K562 (cell line): Measurements from ENCODE around the gene DHRS3. TPM values are rescaled to one million over a fixed set of nuclear protein-coding genes. Genes with fewer than 3 reads are reported as not detected.

Experiments used
- ARID3B ChIP-seq: fragments of 250-450 bp; sonication (Bioruptor Pico); IDR thresholded peaks from 2 replicates; pipeline ENCODE4 v1.4.0; 2020; ENCODE audit warnings: borderline replicate concordance
- CREB1 ChIP-seq, 2 experiments: sonication (generic) in 1 of 2; formaldehyde crosslinking in 1 of 2; IDR thresholded peaks; 2 replicates each; pipeline versions ENCODE4 v1.6.1 to v1.8.0; 2012 to 2022; ENCODE audit warnings: inconsistent platforms in 1 of 2, mild to moderate bottlenecking in 1 of 2, missing genetic modification reagents in 1 of 2, moderate library complexity in 1 of 2
- CREB3 ChIP-seq: fragments of 450-650 bp; conservative IDR thresholded peaks from 2 replicates; pipeline ENCODE4 v1.6.1; 2016; ENCODE audit warnings: missing genetic modification characterization, low read depth, mild to moderate bottlenecking, missing compliant biosample characterization, moderate library complexity
- HDAC8 ChIP-seq: fragments of 450-650 bp; IDR thresholded peaks from 2 replicates; pipeline ENCODE4 v1.6.1; 2016; ENCODE audit warnings: mild to moderate bottlenecking, missing genetic modification characterization, moderate library complexity, missing compliant biosample characterization
- KDM4B ChIP-seq, 2 experiments: fragments of 450-650 bp in 1 of 2; sonication (generic) in 1 of 2; IDR thresholded peaks; 2 replicates each; pipeline ENCODE4 v1.6.1; 2016 to 2017; ENCODE audit warnings: borderline replicate concordance in 2 of 2, antibody characterized with exemption in 1 of 2, low read depth in 1 of 2, mild to moderate bottlenecking in 1 of 2
- KLF10 ChIP-seq: fragments of 250-450 bp; sonication (Bioruptor Pico); IDR thresholded peaks from 2 replicates; pipeline ENCODE4 v1.6.1; 2021; ENCODE audit warnings: matching md5 sums
- L3MBTL2 ChIP-seq: fragments of 450-650 bp; IDR thresholded peaks from 2 replicates; pipeline ENCODE4 v1.6.1; 2016; ENCODE audit warnings: mild to moderate bottlenecking, moderate library complexity
- MAZ ChIP-seq, 2 experiments: fragments of 450-650 bp in 1 of 2; sonication (generic) in 1 of 2; formaldehyde crosslinking; IDR thresholded peaks in 1 of 2; conservative IDR thresholded peaks in 1 of 2; 2 replicates each; pipeline versions ENCODE4 v1.4.0 to v1.5.0; 2020; ENCODE audit warnings: mild to moderate bottlenecking in 1 of 2, missing genetic modification reagents in 1 of 2
- NUFIP1 ChIP-seq: fragments of 450-650 bp; IDR thresholded peaks from 2 replicates; pipeline ENCODE4 v1.6.1; 2018; ENCODE audit not compliant: partially characterized antibody
- TCF15 ChIP-seq: fragments of 250-450 bp; sonication (Bioruptor Pico); IDR thresholded peaks from 2 replicates; pipeline ENCODE4 v1.8.0; 2022; ENCODE audit warnings: moderate library complexity, mild to moderate bottlenecking, inconsistent platforms
- TSC22D4 ChIP-seq: fragments of 450-650 bp; IDR thresholded peaks from 2 replicates; pipeline ENCODE4 v1.6.1; 2016; ENCODE audit warnings: missing genetic modification characterization, missing biosample characterization, control low read depth
- ZBTB43 ChIP-seq: sonication (generic); formaldehyde crosslinking; IDR thresholded peaks from 2 replicates; pipeline ENCODE4 v1.8.0; 2023; ENCODE audit warnings: mild to moderate bottlenecking, missing genetic modification reagents
- ZBTB5 ChIP-seq: fragments of 450-650 bp; IDR thresholded peaks from 2 replicates; pipeline ENCODE4 v1.6.1; 2017; ENCODE audit warnings: antibody characterized with exemption
- ZFP91 ChIP-seq: sonication (generic); formaldehyde crosslinking; IDR thresholded peaks from 2 replicates; pipeline ENCODE4 v1.8.0; 2022; ENCODE audit warnings: mild to moderate bottlenecking, missing genetic modification reagents
- ZNF134 ChIP-seq: fragments of 250-450 bp; sonication (Bioruptor Pico); conservative IDR thresholded peaks from 2 replicates; pipeline ENCODE4 v1.4.0; 2020
- ZNF23 ChIP-seq: fragments of 250-450 bp; sonication (Bioruptor Pico); IDR thresholded peaks from 2 replicates; pipeline ENCODE4 v1.4.0; 2020; ENCODE audit warnings: mild to moderate bottlenecking
- ZNF707 ChIP-seq: fragments of 250-450 bp; sonication (Bioruptor Pico); conservative IDR thresholded peaks from 2 replicates; pipeline ENCODE4 v1.8.0; 2022; ENCODE audit warnings: inconsistent platforms, mild to moderate bottlenecking, moderate library complexity
- ZNF764 ChIP-seq: fragments of 250-450 bp; sonication (Bioruptor Pico); IDR thresholded peaks from 2 replicates; pipeline ENCODE4 v1.4.0; 2020; ENCODE audit warnings: low read depth, mild to moderate bottlenecking, moderate library complexity
- polyA plus RNA-seq, 8 experiments: library from polyadenylated mRNA; depleted of rRNA in 4 of 8; stranded (reverse) in 5 of 8; unstranded in 3 of 8; fragments of >200 nt; fragmentation: Nextera tagmentation in 2 of 8; fragmentation: Illumina TruSeq in 1 of 8; extraction: Ambion mirVana in 2 of 8; extraction: Trizol in 1 of 8; gene quantifications; 2 replicates each; pipeline versions ENCODE4 v1.2.1 to v1.2.3, GENCODE V29; 2011 to 2014; ENCODE audit warnings: inconsistent platforms in 1 of 8, missing spikeins in 1 of 8
- total RNA-seq, 7 experiments: library from RNA; depleted of rRNA in 6 of 7; stranded (reverse); fragments of >200 nt in 6 of 7; fragmentation: Illumina TruSeq in 2 of 7; extraction: Trizol in 2 of 7; gene quantifications; 2 replicates each; pipeline versions ENCODE4 v1.2.1 to v1.2.3, GENCODE V29; 2011 to 2021; ENCODE audit warnings: low replicate concordance in 1 of 7

DHRS3 gene
- total and polyA plus RNA-seq, 9 of the 15 experiments (the other 6 are each of a cell fraction or from before 2014, with no cell fraction given) = 21.0 to 116 (median 58.7) TPM

GRCh38 chr1:12618965-12619791 lies 1.2 kb upstream of the DHRS3 start (continued):
- TF ChIP-seq ZBTB5 (0 out of 2 replicates have a peak, but pooled peaks have one; percentile 5), CREB1 (IDR thresholded peaks at IDR 0.05) (peak; percentile 48; the same call in 1 of the 2 replicates), CREB1 (CRISPR knock-in tag; IDR thresholded peaks at IDR 0.05) (no peak; the same call in 1 of the 2 replicates), ZNF23 (CRISPR knock-in tag) (no peak), KLF10 (CRISPR knock-in tag) (no peak), CREB3 (no peak), TCF15 (CRISPR knock-in tag) (no peak), TSC22D4 (tag) (no peak), ZNF707 (CRISPR knock-in tag) (no peak), KDM4B (IDR thresholded peaks at IDR 0.05; ENCODE audit: borderline replicate concordance in 2 of 2, low read depth in 1 of 2) (no peak), ZNF764 (CRISPR knock-in tag) (no peak), ZFP91 (CRISPR knock-in tag) (no peak), ZBTB43 (no peak), HDAC8 (no peak), NUFIP1 (no peak), ARID3B (no peak), ZNF134 (CRISPR knock-in tag) (no peak), MAZ (CRISPR knock-in tag; conservative IDR thresholded peaks at IDR 0.05 in 1 of 2, IDR thresholded peaks at IDR 0.05 in 1 of 2) (peak in 1 of 2 experiments; percentile 34; a peak in 2 of 4 replicates), L3MBTL2 (peak; percentile 86)
